Activated T-helper 17 cell treated with anti-CD3 and anti-CD28 coated beads, Interleukin-2, amount 50 U/mL, for 72 hours (primary cell): ENCODE results near the gene HBM. TPM values are rescaled to one million over a fixed set of nuclear protein-coding genes. Genes with fewer than 3 reads are reported as not detected.
A peak's percentile ranks its signal among the peaks of the same experiment; 100 is the strongest.
"Not testable (repeated sequence)": the region's sequence is repeated elsewhere in the genome, so short reads cannot be mapped to it uniquely, and the experiment has no call there.

Experiments
- ATAC-seq: fragments of 150-1000 bp; cut with Tn5 transposase; replicated peaks from 2 replicates; pipeline ENCODE4 v1.10.0; 2021; ENCODE audit warnings: mild to moderate bottlenecking, moderate library complexity
- H3K27ac Mint-ChIP-seq: one replicate; pipeline ENCODE4 v1.8.0; 2022; ENCODE audit warnings: mixed read lengths
- H3K27me3 Mint-ChIP-seq: one replicate; pipeline ENCODE4 v1.8.0; 2022; ENCODE audit warnings: mixed read lengths
- H3K36me3 Mint-ChIP-seq: one replicate; pipeline ENCODE4 v1.8.0; 2022; ENCODE audit warnings: low read depth, mild to moderate bottlenecking, mixed read lengths
- H3K4me1 Mint-ChIP-seq: one replicate; pipeline ENCODE4 v1.8.0; 2022; ENCODE audit warnings: mixed read lengths
- H3K4me3 Mint-ChIP-seq: one replicate; pipeline ENCODE4 v1.8.0; 2022; ENCODE audit warnings: mild to moderate bottlenecking, mixed read lengths
- H3K9me3 Mint-ChIP-seq: one replicate; pipeline ENCODE4 v1.8.0; 2022; ENCODE audit warnings: mixed read lengths
- total RNA-seq, 2 donors: library from RNA; stranded (reverse); gene quantifications; one replicate each; pipeline ENCODE4 v1.2.3, GENCODE V29; 2022

The HBM gene
- total RNA-seq, 2 donors from 2014 or later = not detected

GRCh38 chr16:133716-134115, 32.1 kb upstream of the HBM start:
- H3K27ac Mint-ChIP-seq = no peak overlapping the region
- ATAC-seq = no peak
- no peaks in the 10 kb centered on the region for H3K4me1 Mint-ChIP-seq
- H3K36me3 Mint-ChIP-seq = peaks cover 4% of the 10 kb centered on the region
- H3K4me3 Mint-ChIP-seq = no peak overlapping the region
- no peaks in the 10 kb centered on the region for H3K27me3 Mint-ChIP-seq
- no peaks in the 10 kb centered on the region for H3K9me3 Mint-ChIP-seq

GRCh38 chr16:138049-138417, 27.7 kb upstream of the HBM start:
- peak; percentile 22 for ATAC-seq
- H3K4me1 Mint-ChIP-seq = no peaks in the 10 kb centered on the region
- H3K36me3 Mint-ChIP-seq = peaks cover 5% of the 10 kb centered on the region
- peak overlapping the region; percentile 88 for H3K4me3 Mint-ChIP-seq
- H3K27me3 Mint-ChIP-seq = no peaks in the 10 kb centered on the region
- H3K27ac Mint-ChIP-seq = peak overlapping the region; percentile 69
- H3K9me3 Mint-ChIP-seq = no peaks in the 10 kb centered on the region

- peaks cover 5% of the 10 kb centered on the region for H3K36me3 Mint-ChIP-seq
- H3K4me1 Mint-ChIP-seq = no peaks in the 10 kb centered on the region
- H3K4me3 Mint-ChIP-seq = peak overlapping the region; percentile 53
- ATAC-seq = no peak
- no peak overlapping the region for H3K27ac Mint-ChIP-seq
- H3K27me3 Mint-ChIP-seq = no peaks in the 10 kb centered on the region
- H3K9me3 Mint-ChIP-seq = no peaks in the 10 kb centered on the region
Observed at GRCh38 chr16:140175-140857, 25.5 kb upstream of the HBM start.

- Mint-ChIP-seq H3K27ac (no peak overlapping the region), H3K27me3 (no peaks in the 10 kb centered on the region), H3K9me3 (no peaks in the 10 kb centered on the region), H3K4me1 (no peaks in the 10 kb centered on the region), H3K4me3 (no peak overlapping the region), H3K36me3 (peaks cover 5% of the 10 kb centered on the region)
- ATAC-seq = no peak
Observed at GRCh38 chr16:142405-142967, 23.3 kb upstream of the HBM start.

DNA sequence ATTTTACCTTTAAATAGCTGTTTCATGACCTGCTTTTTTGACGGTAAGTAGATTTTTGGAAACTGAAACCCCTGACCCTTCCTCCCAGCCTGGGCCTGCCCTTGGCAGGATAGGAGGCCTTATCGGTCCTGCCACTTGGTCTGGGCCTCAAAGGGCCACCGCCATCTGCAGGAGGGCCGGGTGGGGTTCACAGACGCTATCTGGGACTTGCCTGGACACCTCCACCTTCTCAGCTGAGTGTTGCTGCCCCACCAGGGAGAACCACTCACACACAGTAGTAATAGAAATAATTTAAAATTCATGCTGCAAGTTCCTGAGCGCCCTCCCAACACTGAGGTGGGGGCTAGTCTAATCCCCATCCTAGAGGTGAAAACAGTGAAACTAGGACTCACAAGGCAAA, 22.7 kb upstream of the HBM start:
- Mint-ChIP-seq H3K4me1 (no peaks in the 10 kb centered on the region), H3K36me3 (peaks cover 5% of the 10 kb centered on the region), H3K27ac (no peak overlapping the region), H3K4me3 (no peak overlapping the region), H3K27me3 (no peaks in the 10 kb centered on the region), H3K9me3 (no peaks in the 10 kb centered on the region)
- ATAC-seq = no peak

DNA sequence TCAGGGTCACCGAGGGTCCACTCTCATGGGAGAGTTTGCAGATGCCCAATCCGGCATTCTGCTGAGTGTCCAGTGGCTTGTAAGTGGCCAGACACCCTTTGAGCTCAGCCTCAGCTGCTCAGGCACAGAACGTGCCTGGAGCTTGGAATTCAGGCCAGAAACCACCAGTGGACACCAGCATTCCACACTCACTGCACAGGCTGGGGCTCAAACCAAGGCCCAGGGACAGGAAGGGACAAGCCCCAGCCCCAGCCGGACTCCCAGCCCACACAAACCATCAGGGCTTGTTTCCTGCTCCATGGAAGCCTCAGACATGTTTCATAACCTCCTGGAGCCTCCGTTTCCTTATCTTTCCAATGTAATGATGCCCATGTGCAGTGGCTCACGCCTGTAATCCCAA, 22.3 kb upstream of the HBM start:
- Mint-ChIP-seq H3K4me1 (no peaks in the 10 kb centered on the region), H3K4me3 (no peak overlapping the region), H3K36me3 (peaks cover 4% of the 10 kb centered on the region), H3K27me3 (no peaks in the 10 kb centered on the region), H3K9me3 (no peaks in the 10 kb centered on the region), H3K27ac (no peak overlapping the region)
- ATAC-seq = no peak

DNA sequence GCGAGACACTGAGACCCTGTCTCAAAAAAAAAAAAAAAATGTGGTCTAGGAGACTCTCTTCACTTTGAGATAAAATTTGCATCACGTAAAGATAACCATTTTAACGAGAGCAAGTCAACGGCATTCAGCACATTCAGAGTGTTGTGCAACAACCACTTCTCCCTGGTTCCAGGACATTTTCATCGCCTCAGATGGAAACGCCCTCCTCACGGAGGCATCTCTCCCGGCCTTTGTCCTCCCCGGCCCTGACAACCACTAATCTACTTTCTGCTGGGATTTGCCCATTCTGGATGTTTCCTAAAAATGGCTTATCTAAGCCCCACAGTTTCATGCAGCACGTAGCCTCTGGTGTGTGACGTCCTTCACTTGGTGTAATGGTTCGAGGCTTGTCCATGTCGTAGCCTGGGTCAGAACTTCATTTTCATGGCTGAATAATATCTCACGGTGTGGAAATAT, 21.0 kb upstream of the HBM start:
- Mint-ChIP-seq H3K27ac (no peak overlapping the region), H3K4me1 (no peaks in the 10 kb centered on the region), H3K27me3 (peaks cover 4% of the 10 kb centered on the region), H3K9me3 (no peaks in the 10 kb centered on the region), H3K4me3 (no peak overlapping the region), H3K36me3 (no peaks in the 10 kb centered on the region)
- no peak for ATAC-seq

- no peak overlapping the region for H3K27ac Mint-ChIP-seq
Observed at GRCh38 chr16:146646-147045, 19.1 kb upstream of the HBM start.

GRCh38 chr16:149024-149660, 16.6 kb upstream of the HBM start:
- ATAC-seq = no peak
- no peak overlapping the region for H3K4me3 Mint-ChIP-seq
- no peaks in the 10 kb centered on the region for H3K36me3 Mint-ChIP-seq
- H3K4me1 Mint-ChIP-seq = no peaks in the 10 kb centered on the region
- no peak overlapping the region for H3K27ac Mint-ChIP-seq
- no peaks in the 10 kb centered on the region for H3K9me3 Mint-ChIP-seq
- peaks cover 4% of the 10 kb centered on the region for H3K27me3 Mint-ChIP-seq

More at GRCh38 chr16:146646-147045, 19.1 kb upstream of the HBM start:
- H3K36me3 Mint-ChIP-seq = no peaks in the 10 kb centered on the region
- peaks cover 4% of the 10 kb centered on the region for H3K27me3 Mint-ChIP-seq
- no peak for ATAC-seq
- no peaks in the 10 kb centered on the region for H3K9me3 Mint-ChIP-seq
- H3K4me3 Mint-ChIP-seq = no peak overlapping the region
- no peaks in the 10 kb centered on the region for H3K4me1 Mint-ChIP-seq

GRCh38 chr16:152141-153128, 13.3 kb upstream of the HBM start, which contains the start of gene HBZ:
HBZ (plus strand) TSS chr16:152644; CDS start chr16:152910, 266 bp downstream.
- Mint-ChIP-seq H3K4me3 (no peak within 1 kb of the TSS), H3K4me1 (peaks cover 5% of the 10 kb centered on the region), H3K27me3 (peaks cover 14% of the 10 kb centered on the region), H3K27ac (no peak within 1 kb of the TSS), H3K36me3 (no peaks in the 10 kb centered on the region), H3K9me3 (no peaks in the 10 kb centered on the region)
- ATAC-seq = no peak

DNA sequence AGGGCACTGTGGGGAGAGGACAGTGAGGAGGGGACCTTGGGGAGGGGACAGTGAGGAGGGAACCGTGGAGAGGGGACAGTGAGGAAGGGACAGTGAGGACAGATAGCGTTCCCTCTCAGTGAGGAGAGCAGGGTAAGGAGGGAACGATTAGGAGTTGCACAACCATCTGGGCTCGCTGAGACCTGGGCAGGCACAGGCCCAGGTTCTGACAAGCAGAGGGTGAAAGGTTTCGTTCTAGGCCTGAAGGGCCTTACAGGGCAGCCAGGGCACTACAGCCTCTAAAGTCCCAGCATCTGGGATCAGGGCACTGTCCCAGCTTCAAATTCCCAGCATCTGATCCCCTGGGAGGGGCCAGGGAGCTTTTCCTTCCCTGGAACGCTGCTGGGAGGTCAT, 12.7 kb upstream of the HBM start:
- H3K27me3 Mint-ChIP-seq = peaks cover 18% of the 10 kb centered on the region
- H3K9me3 Mint-ChIP-seq, H3K27ac Mint-ChIP-seq, H3K36me3 Mint-ChIP-seq, H3K4me3 Mint-ChIP-seq, H3K4me1 Mint-ChIP-seq, ATAC-seq: not testable (repeated sequence)

- H3K27ac Mint-ChIP-seq, H3K36me3 Mint-ChIP-seq, H3K4me1 Mint-ChIP-seq, H3K9me3 Mint-ChIP-seq: not testable (repeated sequence)
- ATAC-seq = peak; percentile 57
- peak overlapping the region; percentile 61 for H3K4me3 Mint-ChIP-seq
- H3K27me3 Mint-ChIP-seq = peaks cover 20% of the 10 kb centered on the region
Observed at GRCh38 chr16:153550-154216, 12.1 kb upstream of the HBM start.

DNA sequence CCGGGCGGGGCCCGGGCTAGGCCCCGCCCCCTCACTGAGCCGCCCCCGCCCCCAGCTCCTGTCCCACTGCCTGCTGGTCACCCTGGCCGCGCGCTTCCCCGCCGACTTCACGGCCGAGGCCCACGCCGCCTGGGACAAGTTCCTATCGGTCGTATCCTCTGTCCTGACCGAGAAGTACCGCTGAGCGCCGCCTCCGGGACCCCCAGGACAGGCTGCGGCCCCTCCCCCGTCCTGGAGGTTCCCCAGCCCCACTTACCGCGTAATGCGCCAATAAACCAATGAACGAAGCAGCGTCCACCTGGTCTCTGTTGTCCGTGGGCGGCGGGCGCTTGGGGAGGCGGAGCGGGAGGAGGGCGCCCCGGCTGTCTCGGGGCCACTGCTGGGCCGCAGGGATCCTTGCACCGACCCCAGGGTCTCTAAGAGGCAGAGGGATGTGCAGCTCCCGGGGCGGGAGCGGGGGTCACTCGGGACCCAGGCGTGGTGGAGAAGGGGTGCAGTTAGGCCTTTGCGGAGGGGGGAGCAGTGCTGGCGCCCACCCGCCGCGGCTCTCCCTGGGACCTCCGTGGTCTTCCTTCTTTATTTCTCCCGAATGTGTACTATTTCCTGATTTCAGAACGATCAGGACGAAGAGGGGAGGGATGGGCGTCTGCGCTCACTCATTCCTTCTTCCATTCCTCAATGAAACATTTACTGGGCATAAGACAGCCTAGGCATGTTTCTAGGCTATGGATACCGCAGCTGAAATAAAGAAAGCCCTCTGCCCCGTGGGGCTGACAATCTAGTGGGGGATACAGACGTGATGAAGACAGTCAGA, 11.4 kb upstream of the HBM start:
- Mint-ChIP-seq H3K4me3 (peak overlapping the region; percentile 61), H3K4me1 (peaks cover 5% of the 10 kb centered on the region), H3K27me3 (peaks cover 22% of the 10 kb centered on the region), H3K27ac (no peak overlapping the region), H3K9me3 (no peaks in the 10 kb centered on the region), H3K36me3 (no peaks in the 10 kb centered on the region)
- peak; percentile 39 for ATAC-seq
